GM19239 (cell line): Measurements from ENCODE around the gene NAPB.
A peak's percentile ranks its signal among the peaks of the same experiment; 100 is the strongest.

ENCODE experiments used
- DNase-seq: peaks from one replicate; pipeline ENCODE4 v3.0.0; 2011; ENCODE audit warnings: low spot score; ENCODE audit not compliant: insufficient read length
- FAIRE-seq: peaks from 2 replicates; lab custom pipeline; 2011; peaks lifted over from hg19 to GRCh38; lab: Jason Lieb, UNC

The NAPB gene

DNA sequence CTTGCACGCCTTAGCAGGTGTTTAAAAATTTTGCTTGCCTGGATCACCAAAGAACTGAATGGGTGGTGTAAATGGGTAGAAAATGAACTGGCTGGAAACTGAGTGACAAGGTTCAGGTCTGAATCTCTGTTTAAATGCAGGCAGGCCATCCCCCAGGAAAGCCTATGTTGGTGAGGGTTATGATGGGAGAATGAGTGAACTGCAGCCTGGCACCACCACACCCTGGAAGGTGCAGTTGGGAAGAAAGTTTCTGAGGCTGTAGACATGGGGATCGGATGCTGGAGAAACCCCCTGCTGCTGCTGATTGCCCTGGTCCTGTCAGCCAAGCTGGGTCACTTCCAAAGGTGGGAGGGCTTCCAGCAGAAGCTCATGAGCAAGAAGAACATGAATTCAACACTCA, 18.7 kb upstream of the NAPB start:
- no peak for FAIRE-seq
- no peak for DNase-seq

GRCh38 chr20:23438661-23439060, 17.4 kb upstream of the NAPB start:
- no peak for FAIRE-seq
- DNase-seq: no peak

DNA sequence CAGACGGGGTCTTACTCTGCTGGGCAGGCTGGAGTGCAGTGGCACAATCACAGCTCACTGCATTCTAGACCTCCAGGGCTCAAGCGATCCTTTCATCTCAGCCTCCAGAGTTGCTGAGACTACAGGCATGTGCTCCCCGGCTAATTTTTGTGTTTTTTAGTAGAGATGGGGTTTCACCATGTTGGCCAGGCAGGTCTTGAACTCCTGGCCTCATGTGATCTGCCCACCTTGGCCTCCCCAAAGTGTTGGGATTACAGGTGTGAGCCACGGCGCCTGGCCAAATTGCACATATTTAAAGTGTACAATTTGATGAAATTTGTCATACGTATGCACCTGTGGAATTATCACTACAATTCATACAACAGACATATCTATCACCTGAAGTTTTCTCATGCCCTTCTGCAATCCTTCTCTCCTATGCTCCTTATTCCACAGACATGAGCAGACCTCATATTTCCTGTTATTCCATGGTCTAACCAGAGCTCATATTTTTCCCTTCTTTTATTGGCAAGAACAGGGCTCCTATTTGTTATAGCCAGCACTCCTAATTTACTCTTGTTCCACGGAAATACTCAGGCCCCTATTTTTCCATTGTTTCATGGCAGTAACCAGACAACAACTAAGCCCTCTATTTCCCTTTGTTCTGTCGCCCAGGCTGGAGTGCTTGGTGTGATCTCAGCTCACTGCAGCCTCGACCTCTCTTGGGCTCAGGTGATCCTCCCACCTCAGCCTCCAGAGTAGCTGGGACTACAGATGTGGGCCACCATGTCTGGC, 16.0 kb upstream of the NAPB start:
- FAIRE-seq (no peak), DNase-seq (no peak)

DNA sequence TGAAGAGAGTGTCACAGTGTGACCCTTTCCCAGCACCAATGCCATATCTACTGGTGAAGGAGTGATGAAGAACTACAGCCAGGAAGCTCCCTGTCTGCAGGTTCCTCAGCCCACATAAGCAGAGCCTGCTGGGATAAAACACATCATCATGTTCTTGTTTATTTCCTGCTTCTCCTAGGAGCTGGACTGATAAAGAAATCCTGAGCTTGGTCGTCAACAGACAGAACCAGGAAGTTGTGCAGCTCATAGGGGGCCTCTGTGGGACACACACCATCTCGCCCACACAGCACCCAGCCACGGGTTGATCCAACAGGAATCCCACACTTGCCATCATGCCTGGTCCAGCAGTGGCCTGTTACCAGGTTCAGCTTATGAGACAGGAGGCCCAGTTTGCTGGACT, 15.4 kb upstream of the NAPB start:
- DNase-seq (no peak), FAIRE-seq (no peak)

DNA sequence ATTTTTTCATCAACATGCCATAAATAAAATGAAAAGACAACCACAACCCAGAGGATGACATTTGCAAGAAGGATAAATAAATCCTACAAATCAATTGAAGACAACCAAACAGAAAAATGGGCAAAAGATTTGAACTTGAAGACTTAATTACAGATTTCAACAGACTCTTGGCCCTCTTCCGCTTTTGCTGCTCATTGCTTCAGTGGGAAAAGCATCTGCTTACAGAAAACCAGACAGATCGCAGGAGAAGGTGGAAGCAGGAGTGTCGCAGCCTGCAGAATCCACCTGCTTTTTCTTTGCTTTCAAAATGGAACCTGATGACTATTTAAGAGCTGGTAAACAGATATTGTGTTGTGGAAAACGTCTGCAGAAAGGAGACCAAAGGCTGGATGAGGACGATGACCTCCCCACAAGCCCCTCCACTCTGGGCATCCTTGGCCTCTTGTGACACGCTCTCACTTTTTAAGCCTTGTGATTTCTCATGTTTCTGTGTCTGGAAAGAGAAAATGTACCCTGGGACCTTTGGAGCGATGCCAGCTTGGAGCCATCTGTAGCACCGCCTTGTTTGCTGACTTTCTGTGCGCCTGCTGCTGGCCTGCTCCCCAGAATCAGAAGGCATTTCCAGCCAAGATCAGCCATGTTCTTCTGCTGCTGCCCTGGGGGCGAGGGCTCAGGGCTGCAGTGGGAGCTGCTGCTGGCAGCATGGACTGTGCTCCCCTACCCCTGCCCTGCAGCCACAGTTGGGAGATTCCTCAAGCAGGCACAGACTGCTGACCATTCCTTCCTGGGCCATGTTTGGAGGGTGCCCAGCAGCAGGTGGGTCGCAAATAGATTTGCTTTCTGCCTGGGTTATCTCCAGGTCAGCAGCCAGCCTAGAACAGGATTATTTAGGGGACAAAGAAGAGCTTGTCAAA, 14.6 kb upstream of the NAPB start:
- DNase-seq: no peak
- FAIRE-seq: no peak

DNA sequence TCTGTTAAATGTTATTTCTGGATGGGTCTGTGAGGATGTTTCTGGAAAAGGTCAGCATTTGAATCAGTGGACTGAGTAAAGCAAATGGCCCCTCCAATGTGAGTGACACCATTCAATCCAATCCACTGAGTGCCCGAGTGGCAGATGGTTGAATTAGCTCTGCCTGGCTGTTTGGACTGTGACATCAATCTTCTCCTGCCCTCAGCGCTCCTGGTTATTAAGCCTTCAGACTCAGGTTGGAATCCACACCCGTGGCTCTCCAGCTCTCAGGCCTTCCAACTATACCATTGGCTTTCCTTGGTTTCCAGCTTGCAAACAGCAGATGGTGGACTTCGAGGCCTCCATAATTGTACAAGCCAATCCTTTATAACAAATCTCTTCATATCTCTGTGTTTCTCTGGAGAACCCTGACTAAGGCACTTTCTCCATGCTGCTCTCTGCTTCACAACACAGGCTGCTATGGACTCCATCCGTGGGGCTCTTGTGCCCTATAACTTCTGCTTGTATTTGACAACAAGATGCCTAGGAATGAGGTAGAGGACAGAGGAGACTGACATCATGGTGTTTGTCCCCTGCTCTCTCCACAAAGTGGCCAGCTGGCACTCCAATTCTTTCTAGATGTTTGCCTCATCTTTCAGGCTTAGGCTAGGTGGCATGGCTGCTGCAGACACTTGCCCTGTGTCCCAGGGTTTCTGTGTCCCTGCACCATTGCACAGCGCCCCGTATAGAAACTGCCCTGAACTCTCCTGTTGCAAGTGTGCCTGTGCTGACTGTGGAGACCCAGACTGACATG, 13.4 kb upstream of the NAPB start:
- FAIRE-seq: no peak
- no peak for DNase-seq

DNA sequence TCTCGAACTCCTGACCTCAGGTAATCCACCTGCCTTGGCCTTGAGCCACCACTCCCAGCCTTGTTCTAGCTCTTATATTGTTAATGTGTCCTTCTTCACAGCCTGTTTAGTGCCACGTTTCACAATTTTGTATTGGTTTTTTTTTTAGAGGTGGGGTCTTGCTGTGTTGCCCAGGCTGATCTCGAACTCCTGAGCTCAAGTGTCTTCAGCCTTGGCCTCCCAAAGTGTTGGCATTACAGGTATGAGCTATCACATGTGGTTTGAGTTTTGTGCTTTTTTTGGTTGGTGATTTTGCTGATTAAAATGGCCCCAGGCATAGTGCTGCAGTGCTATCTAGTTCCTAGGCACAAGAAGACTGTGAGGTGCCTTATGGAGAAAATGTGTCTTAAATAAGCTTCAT, 12.3 kb upstream of the NAPB start:
- FAIRE-seq (no peak), DNase-seq (no peak)

- FAIRE-seq: no peak
- DNase-seq: no peak
Measured at GRCh38 chr20:23425129-23425528, 3.8 kb upstream of the NAPB start.

DNA sequence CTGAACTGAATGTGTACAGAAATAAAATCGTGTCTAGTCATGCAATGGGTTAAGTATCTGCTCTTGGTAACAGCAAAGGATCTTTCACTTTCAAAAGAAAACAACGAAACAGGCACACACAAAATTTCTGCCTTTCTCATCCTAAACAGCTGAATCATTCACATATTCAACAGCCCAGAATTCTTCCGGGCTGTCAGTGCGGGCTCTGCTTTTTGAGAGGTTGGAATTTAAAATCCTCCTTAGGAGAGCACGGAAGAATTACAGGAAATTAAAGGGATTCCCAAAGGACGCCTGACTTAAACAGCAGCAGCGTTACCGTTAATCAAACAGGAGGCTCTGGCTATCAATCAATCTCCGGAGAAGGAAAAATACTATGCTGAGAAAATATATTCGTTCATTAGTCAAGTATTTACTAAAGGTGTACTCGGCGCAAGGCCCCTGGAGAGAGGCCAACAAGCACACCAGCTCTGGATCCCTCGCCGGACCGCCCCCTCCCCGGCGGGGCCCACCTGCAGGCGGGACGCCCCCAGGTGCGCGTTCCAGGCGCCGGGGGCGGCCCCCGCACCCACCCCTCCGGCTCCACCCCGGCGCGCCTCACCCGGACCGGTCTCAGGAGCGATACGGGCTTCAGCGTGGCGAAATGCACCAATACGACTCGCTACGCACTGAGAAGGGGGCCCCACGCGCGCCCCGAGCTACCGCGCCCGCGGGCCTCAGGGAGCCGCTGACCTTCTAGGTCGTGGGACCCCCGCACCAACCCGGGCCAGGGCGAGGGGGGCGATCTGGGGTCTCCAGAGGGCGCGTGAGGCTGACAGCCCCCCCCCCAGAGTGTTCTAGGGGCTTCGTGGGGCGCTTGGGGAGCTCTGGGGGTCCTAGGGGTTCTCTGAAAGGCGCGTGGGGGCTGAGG, 1.0 kb downstream of the NAPB start:
- no peak for DNase-seq
- FAIRE-seq: peak; percentile 76

DNA sequence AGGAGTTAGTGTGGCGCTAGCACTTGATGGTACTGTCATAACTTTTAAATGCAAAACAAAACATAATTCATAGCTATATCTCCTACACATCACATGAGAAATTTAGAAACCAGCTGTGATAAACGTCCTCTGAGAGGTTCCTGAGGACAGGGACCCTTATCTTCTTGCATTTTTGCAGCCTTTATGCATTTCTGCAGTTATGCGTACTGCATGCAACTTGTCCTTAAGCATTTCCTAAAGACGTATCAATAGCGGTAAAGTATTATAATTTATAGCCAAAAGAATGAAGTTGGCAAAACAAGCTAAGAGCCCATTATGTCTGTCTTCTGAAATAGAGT, 1.7 kb downstream of the NAPB start:
- DNase-seq (no peak), FAIRE-seq (no peak)

DNA sequence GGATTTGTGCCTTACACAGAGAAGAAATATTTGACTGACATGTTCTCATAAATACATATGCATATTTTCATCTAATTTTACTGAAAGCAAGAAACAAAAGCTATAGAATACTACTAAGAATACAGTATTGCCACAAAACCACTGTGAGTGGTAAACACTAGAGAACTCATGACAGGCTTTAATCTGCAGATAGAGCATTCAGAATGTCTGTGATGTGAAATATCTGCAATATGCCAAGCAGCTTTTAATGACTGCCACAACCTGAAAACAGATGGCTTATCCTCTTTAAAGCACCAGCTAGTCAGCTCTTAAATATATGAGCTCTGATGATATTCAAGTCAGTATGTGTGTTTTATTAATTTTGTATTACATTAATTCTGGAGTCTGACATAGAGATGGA, 3.4 kb downstream of the NAPB start:
- FAIRE-seq: peak; percentile 18
- DNase-seq: no peak

GRCh38 chr20:23415959-23416583, 5.2 kb downstream of the NAPB start:
- DNase-seq (no peak), FAIRE-seq (no peak)

DNA sequence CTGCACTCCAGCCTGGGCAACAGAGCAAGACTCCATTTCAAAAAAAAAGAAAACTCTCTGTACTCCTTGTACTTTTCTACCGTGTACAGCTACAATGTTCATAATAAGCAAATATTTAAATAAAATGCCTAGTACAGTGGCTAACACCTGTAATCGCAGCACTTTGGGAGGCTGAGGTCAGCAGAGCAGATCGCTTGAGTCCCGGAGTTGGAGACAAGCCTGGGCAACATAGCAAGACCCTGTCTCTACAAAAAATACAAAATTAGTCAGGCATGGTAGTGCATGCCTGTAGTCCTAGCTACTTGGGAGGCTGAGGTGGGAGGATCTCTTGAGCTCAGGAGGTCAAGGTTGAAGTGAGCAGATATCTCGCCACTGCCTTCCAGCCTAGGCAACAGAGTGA, 5.7 kb downstream of the NAPB start:
- no peak for FAIRE-seq
- no peak for DNase-seq

GRCh38 chr20:23414526-23415188, 6.6 kb downstream of the NAPB start:
- FAIRE-seq: no peak

GRCh38 chr20:23413862-23414422, 7.3 kb downstream of the NAPB start:
- DNase-seq (no peak), FAIRE-seq (peak; percentile 71)

More at GRCh38 chr20:23414526-23415188, 6.6 kb downstream of the NAPB start:
- DNase-seq: no peak

DNA sequence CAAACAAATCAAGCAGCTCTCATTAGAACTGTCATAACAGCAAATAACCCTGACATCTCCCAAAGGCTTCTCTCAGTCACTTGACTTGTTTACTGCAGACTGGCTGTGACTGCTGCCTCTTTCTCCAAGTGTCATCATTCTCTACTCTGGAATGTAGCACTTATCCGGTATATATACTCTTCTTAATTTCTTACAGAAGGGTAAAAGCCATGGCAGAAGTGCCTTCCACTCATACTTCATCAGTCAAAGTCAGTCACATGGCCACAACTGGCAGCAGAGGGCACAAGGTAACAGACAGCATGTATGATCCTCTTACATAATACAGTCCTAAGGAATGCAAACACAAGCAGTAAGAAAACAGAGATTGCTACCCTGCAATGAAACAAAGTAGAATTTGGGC, 9.3 kb downstream of the NAPB start:
- DNase-seq (no peak), FAIRE-seq (no peak)

DNA sequence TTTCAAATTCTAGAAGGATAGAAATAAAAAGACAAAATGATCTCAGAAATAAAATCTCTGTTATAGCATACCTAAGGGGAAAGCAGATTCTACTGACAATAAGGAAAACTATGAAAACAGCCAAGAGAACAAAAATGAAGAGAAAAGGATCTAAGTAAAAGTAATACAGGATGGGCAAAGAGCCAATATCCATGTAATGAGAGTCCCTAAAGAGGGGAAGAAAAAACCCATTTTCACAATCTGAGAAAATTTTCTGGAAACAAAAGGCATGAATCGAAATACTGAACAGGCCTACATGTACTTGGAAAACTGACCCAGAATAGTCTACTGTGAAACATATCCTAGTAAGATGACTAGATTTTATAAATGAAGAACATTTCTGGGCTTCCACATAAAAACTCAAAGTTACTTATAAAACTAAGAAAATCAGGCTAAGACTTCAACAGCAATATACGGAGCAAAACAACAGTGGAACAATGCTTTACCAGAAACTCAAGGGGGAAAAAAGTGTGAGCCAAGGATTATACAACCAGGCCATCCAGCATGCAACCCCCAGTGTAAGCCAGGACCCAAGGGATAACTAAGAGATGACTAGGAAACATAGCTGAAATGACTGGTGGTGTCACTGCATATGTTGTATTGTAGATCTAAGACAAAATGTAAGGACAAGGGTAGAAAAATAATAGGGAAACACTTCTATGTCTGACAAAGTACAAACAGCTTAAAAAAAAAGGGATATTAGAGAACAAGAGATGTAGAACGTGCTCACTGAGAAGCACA, 10.2 kb downstream of the NAPB start:
- DNase-seq (no peak), FAIRE-seq (no peak)

- no peak for FAIRE-seq
- DNase-seq: no peak
Measured at GRCh38 chr20:23409800-23410199, 11.5 kb downstream of the NAPB start.
